COLO668 (cell line): ENCODE data around the gene IGSF9B.

Experiments
- DNase-seq: peaks from one replicate; lab custom pipeline; 2025; ENCODE audit not compliant: unreplicated experiment; lab: John Stamatoyannopoulos, UW

The IGSF9B gene

DNA sequence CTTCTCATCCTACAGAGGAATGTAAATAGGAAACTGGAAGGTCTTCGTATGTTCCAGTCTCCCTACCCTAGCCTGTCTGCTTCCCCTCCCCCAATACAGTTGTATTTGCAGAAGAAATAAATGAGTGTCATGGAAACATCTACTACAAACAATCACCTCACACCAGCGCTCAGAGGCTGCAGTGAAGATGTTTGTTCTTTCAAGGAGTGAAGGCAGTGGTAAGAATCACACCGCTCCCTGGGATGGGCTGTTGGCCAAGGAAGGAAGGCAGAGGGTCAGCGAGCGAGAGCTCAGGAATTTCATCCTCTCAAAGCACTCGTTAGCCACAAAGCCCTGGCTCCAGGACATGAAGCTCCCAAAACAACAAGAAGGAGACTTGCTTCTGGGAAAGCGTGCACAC lies 1.1 kb upstream of the IGSF9B start:
- DNase-seq = no peak

DNA sequence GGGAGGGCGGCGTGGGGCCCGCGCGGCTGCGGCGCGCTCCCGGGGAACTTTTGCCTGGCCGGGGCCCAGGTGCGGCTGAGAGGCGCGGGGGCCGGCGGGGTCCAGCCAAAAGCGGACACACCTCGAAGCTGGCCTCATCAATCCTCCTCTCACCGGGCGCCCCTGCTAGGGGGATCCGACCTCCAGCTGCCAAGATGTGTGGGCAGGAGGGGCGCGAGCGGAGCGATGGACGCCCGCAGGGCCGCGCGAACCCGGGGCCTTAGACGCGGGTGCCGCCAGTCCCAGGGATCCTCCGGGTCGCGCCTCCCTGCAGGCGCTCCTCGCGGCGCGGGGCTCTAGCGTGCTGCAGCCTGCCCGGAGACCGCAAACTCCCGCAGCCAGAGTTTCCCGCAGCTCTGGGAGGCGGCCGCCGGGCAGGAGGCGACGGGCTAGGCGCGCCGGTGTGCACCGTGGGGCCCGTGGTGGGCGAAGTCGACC lies 785 bp downstream of the IGSF9B start:
- DNase-seq = peak; percentile 42

DNA sequence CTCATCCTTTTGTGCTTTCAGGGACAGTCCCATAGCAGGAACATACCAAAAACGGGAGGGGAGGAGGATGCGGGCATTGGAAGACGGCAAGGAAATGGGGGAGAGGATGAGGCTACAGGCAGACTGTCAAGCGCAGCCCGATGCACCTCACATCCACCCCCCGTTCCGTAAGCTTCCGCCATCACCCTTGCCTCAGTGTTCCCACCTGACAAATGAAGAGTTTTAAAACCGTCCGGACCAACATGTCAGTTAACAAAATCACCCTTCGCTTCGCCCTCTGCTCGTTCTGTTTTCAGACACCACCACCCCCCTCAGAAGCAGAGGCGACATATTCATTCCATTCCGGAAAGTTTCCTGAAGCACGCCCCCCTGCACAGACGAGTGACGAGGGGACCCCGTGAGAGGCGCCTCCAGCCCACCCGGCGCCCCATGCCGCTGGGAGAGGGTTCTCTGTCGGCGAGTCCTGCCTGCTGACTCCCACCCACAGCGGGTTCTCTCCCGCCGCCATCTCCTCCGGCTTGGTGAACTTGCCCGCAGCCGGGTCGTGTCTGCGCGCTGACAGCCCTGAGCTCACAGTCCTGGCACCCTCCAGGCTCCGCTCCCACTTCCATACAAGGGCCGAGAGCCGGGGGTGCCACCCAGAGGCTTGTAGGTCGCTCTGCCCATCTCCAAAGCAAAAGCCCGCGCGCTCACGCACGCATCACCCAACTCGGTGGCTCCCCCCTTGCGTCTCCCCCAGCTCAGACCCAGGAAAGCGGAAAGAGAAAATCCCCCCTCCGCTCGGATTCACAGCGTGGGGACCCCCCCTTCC lies 1.5 kb downstream of the IGSF9B start:
- DNase-seq = no peak

DNA sequence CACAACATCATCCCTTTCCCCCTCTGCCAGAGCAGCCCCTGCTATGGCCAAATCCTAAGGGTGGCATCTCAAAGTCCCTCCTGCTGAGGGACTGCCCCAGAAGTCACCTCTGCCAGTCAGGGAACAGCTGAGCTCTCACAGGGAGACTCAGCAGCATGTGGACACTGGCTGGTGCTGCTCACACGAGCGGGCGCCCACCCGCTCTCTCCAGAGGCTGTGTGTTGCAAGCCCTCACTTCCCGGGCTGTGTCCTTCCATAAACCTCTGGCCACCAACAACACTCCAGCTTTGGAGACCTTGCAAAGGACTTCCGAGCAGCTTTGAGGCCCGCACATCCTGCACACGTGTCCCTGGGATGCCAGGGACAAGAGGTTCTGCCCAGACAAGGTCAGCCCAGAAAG lies 2.8 kb downstream of the IGSF9B start:
- DNase-seq = no peak

DNA sequence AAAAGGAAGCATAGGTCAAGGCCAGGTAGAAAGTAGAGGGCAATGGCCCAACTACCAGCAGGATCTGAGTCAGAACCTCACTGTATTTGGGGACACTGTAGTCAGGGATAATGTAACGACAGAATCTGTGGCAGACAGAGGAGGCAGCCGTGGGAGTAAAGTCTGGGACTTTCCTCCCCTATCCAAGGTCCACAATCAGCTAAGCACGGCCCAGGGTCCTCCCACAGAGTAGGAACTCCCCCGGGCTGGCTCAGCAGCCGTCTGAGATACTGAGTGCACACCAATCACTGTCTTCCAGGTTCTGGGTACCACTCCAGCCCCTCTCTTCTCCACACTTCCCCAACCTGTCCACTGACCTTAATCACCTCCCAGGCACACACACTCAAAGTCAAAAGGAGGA lies 3.2 kb downstream of the IGSF9B start:
- DNase-seq = no peak

DNA sequence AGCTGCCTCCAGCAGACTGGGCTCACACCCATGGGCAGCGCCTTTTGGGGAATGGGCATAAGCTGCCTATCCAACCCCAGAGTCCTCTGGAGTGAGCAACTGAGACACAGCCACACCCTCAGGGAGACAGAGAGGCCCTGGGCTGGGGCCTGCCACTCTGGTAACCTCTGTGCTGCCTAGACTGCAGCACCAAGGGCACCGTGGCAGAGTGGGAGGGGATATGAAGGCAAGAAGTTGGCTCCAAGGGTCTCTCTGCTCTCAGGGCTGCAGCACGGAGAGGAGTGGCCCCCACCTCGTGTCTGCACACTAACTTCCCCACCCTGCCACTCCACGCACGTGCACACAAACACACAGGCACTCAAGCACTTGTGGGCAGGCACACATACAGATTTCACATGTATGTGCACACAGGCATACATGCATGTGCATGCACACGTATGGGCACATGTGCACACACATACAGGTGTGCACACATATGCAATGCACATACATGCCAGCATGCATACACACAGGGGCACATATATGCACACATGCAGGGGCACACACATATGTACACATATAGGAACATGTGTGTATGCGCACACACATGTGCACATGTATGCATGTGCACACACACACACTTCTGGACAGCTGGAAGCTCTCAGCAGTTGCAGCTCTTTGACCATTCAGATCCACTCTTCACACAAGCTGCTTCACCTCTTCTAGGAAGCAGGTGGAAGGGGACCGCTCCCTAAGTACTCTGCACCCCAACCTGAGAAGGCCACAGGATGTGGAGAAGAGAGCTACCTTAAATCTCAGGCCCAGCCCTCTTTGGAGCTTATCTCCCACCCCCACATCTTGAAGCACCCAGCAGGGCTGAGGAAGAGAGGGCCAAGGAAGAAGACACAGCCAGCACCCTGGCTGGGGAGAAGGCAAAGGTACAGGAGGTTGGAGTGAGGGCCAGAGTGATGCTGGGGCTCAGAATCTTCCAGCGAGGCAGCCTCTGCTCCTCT lies 4.3 kb downstream of the IGSF9B start:
- no peak for DNase-seq

DNA sequence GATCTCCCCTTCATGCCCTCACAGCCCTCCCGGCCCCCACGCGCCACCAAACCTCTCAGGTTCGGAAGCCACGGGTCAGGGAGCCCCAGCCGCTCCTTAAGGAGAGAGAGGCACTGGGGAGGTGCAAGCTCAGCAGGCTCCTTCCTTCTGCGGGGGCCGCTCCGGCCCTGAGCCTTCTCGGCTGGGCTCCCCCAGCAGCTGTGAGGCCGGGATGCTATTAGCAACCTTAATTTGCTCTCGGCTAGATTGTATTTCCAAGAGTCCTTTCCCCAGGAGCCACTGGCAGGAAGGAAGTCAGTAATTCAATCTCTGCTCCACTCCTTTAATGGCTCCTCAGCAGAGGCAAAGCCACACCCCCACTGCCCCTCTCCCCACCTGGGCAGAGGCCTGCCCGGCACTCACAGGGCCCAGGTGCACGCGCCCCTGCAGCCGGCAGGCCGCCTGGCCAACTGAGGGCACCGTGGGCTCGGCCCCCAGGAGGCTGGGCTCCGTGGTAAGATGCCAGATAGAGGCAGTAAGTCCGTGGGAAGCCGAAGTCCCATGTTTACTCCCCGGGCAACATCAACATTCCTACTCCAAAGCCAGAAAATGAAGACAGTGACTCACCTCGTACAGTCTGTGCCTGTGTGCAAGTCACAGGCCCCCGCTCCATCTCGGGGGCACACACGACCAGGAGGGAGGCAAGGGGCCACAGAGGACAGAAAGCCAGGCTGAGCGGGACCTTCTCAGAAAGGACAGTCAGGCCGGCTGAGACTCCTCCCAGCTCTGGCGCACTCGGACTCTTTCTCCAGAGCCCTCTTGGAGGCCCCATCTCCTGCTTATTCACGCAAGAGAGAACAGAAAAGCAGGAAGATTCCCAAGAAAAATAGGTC lies 5.2 kb downstream of the IGSF9B start:
- DNase-seq = peak; percentile 56

DNA sequence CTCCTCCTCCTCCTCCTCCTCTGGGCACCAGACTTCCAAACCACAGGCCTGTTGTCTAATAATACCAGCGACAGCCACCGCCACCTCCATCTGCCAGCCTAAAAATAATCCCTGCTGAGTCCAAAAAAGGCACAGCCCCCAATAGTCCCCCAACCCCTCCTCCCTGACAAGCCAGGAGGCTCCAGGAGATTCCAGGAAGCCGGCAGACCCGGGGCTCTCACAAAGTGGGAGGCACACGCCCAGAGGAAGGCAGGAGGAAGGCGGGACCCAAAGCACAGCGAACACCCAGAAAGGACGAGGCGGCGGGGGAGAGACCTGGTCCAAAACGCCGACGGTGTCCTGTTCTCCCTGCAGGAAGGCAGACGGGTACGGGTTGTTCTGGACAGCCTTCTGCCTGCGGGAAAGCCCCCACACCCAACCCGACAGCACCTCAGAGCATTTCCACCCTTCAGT lies 5.9 kb downstream of the IGSF9B start:
- DNase-seq = no peak

DNA sequence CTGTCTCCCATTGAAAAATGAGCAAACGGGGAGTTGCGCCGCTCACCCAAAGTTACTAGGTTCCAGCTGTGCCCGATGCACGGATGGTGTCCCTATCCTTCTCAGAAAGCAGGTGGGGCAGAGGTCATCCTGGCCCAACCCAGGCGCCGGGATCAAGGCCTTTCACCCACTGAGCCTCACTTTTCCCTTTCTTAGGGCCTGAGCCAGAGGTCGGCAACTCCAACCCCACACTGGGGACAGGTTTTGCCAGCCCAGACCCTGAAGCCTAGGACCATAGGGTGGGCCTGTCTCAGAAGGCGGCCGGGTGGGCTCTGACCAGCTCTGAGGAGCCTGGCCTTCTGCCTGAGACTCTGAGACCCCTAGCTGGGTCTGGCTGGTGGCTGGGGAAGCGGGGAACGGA lies 6.3 kb downstream of the IGSF9B start:
- DNase-seq = no peak

DNA sequence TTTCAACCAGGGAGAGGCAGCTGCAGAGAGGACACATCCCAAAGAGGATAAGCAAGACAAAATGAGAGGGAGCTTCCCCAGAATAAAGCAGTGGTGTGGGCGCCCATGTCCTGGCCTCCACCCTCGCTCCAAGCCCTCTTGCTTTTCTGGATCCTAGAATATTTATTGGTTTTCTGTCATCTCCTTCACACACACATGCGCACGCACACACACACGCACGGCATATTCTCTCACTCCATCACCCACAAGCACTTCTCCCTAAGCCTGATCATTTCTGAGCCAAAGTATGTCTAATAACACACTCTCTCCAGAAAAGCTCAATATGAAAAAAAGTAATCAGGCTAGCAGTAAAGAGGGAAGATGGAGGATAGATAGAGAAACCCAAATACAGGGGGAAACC lies 7.6 kb downstream of the IGSF9B start:
- DNase-seq = no peak

DNA sequence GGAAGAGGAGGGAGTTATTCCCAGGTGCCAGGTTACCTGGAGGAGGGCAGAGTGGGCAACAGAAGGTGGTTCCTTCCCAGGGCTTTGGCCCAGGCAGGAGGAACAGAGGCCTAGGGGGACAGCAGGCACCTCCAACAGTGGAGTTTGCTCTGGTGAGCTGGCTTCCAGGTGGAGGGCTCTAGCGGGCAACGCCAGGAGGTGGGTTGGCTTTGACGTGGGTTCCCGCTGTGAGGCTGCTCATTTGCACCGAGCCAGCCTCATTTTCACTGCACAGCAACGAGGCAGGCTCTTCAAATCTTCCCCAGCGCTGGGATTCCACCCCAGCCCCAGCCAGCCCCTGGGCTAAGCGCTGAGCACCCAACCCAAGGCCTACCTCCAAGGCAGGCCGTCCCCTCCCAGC lies 8.1 kb downstream of the IGSF9B start:
- no peak for DNase-seq

DNA sequence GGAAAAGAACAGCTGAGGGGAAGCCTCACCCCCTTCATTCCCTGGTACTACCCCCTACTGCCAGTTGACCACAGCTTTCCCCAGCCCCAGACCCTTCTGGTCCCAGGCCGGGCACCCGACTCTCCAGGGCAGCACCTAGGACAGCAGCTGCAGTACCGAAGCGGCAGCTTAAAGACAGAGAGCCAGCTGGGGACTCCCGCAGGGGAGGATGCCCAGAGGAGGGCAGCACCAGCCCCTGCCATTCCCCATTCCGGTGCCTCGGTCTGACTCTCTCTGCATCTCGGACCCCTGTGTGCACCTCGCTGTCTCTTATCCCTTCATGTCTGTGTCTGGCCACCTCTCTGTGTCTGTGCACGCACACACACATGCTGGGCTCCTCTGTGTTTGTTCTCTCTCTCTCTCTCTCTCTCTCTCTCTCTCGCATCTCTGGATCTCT lies 9.4 kb downstream of the IGSF9B start:
- peak; percentile 47 for DNase-seq

DNA sequence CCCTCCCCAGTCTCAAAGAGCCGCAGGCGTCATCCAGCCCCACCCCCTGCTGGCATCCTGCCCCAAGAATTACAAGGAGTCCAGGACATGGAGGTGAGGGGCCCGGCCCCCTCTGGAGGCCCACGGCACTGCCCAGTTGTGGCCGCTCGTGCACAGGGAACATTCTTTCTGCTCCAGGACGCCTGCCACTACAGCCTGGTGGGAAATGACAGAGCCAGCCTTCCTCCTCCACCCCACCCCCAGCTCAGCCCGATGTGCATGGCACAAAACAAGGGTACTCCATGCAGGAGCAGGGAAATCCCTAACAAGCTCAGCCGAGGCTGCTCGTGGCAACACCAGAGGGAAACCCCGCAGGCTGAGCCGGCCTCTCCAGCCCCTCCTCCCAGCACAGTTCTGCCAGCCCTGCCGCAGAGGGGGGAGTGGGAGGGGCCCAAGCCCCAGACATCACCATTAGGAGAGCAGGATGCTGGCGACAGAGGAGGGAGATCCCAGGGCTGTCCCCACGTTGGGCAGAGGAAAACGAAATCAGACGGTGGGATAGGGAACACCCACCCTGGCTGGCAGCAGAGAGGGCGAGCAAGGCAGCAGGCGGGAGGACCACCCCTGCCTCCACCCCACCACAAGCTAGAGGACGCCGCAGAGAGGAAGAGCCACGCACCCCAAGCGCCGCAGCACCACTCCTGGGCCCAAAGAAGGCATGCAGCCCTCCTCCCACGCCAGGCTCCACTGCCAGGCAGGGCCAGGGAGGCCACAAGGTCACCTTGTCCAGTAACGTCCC lies 10.0 kb downstream of the IGSF9B start:
- DNase-seq = no peak

DNA sequence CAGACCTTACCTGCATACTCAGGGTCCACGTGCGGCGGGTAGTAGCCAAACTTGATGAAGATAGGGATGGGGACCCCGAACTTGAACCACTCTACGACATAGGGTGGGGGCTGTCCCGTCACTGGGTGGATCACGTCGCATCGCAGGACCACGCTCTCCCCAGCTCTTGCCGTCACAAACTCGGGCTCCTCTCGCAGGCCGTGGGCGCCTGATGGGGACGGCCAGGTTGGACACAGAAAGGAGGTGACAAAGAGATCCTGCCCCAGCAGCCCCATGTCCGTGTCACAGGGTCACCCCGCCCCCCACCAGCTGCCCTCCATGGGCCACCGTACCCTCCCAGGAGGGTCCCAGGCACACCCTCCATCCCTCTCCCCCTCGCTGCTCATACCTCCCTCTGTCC lies 10.7 kb downstream of the IGSF9B start:
- no peak for DNase-seq

DNA sequence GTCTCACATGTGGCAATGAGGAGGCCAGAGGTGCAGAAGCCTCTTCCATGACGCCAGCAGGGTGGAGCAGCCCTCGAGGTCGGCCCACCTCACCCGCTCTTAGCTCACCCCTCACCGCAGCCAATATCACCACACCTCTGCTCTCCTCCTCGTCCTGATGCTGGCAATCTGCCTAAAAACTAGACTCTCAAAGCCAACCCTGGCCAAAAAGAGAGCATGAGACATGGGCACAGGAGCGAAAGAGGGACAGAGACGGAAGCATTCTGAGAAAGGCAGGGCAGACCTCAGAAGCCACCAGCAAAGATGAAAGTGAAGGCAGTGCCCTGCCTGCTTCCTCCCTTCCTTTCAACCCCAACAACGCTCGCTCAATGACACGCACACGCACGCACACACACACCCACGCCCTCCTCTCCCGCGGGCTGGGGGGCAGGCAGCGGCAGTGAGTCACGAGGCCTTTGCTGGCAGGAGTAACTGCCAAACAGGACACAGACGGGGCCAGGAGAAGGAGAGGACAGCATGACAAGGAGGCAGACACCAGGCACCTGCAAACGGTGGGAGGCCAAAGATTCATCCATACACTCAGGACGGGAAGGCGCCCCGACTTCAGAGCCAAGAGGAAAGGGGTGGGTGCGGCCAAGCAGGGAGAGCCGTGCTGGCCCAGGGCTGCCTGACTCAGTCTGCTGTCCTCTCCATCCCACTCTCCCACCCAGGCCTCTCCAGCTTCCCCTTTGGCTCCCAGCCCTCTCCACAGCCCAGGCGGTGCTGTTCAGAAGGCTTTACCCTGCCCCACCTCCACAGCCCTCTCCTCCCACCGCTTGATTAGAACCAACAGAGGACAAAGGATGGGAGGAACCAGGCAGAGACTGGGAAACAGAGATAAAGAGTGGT lies 11.4 kb downstream of the IGSF9B start:
- no peak for DNase-seq

DNA sequence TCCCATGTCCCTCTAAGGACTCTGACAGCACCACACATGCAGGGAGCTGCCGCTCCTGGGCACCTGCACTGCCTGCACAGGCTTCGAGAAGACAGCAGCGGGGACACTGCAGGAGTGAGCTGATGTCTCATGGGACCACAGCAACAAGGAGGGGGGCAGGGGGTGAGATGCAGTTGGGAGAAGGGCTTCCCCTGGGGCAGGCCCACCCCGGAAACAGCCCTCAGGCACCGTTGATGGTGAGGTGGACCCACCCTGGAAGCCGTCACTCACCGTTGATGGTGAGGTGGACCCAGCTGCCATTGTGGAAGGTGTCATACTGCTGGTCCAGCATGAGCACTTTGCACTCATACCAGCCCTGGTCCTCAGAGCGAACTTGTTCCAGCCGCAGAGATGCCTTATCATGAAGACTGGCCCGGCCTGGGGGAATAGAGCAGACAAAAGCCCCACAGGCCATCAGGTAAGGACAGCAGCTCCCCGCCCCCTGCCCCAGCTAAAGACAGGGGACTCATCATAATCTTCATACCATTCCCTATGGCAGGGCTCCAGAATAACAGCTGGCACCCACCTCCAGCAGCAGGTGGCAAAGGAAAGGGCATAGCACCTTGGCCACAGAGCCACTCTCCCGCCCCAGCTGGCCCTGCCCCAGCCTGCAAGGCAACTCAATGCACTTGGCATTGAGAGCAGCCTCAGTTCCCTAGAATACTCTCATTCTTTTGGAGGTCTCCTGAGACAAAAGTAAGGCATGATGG lies 12.6 kb downstream of the IGSF9B start:
- no peak for DNase-seq

DNA sequence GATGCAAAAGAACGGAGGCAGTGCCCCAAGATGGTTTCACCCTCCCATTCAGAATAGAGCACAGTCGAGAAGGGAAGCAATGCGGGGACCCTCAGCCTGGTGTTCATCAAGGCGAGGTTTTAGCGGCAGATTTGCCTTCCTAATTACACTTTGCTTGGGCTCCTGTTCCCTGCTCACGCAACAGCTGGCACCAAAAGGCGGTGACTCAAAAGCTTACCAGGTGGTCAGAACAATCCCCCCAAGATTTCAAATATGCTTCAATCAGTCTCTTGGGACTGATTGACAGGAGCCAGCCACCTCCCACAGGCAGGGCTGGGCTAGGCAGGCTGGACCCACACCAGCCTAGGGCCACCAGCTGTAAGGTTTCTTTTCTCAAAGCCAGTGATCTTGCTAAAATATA lies 14.2 kb downstream of the IGSF9B start:
- no peak for DNase-seq

DNA sequence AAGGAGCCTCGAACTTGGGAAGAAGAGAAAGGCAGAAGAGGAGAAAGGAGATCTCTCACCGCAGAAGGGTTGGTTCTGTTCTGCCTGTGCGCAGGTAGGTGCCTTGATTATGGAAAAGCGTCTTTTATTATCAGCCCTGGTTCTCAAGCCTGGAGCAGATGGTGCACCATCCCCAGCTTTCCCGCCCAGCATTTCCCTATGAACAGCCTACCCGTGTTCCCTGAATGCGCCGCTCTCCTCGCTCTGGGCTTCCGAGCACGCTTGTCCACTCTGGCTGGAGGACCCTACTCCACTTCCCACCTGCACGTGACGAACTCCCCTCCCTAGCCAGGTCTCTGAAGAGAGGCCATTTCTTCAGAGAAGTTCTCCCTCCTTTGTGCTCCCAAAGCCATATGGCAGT lies 15.2 kb downstream of the IGSF9B start:
- DNase-seq = no peak
